DND-41 (cell line): Measurements from ENCODE around the gene CD83.
A peak's percentile ranks its signal among the peaks of the same experiment; 100 is the strongest.

Experiments
- ATAC-seq: fragments of 200-7000 bp; cut with Tn5 transposase; 3 replicates; pipeline ENCODE4 v1.9.1; 2021; ENCODE audit warnings: low read depth; ENCODE audit not compliant: insufficient read depth
- DNase-seq: peaks from one replicate; pipeline ENCODE4 v3.0.0-alpha.2; 2020
- H2AFZ ChIP-seq: 2 replicates; pipeline ENCODE4 v1.6.0; 2012; ENCODE audit warnings: low read depth, low read length
- H3K27ac ChIP-seq: 2 replicates; pipeline ENCODE4 v1.5.1; 2012; ENCODE audit warnings: low read length, inconsistent platforms
- H3K27me3 ChIP-seq: fragments of 200-600 bp; sonication (generic); 2 replicates; pipeline ENCODE4 v1.6.0; 2012; ENCODE audit warnings: low read length, mild to moderate bottlenecking, inconsistent platforms; ENCODE audit not compliant: insufficient read depth, poor library complexity
- H3K36me3 ChIP-seq: 2 replicates; pipeline ENCODE4 v1.5.1; 2012; ENCODE audit warnings: low read length, inconsistent platforms; ENCODE audit not compliant: insufficient read depth
- H3K4me1 ChIP-seq: 2 replicates; pipeline ENCODE4 v1.5.1; 2012; ENCODE audit warnings: mild to moderate bottlenecking, low read length; ENCODE audit not compliant: insufficient read depth
- H3K4me2 ChIP-seq: 2 replicates; pipeline ENCODE4 v1.6.0; 2012; ENCODE audit warnings: mild to moderate bottlenecking, moderate library complexity, low read length, inconsistent platforms; ENCODE audit not compliant: insufficient read depth
- H3K4me3 ChIP-seq, 2 experiments: fragments of 200-600 bp in 1 of 2; shearing (Covaris generic) in 1 of 2; 2 replicates each; pipeline ENCODE4 v1.5.1; 2012 to 2016; ENCODE audit warnings: inconsistent platforms in 2 of 2, low read length in 2 of 2, mild to moderate bottlenecking in 2 of 2, low read depth in 1 of 2, moderate library complexity in 1 of 2
- H3K79me2 ChIP-seq: 2 replicates; pipeline ENCODE4 v1.6.0; 2012; ENCODE audit warnings: low read length, inconsistent platforms; ENCODE audit not compliant: insufficient read depth
- H3K9ac ChIP-seq: 2 replicates; pipeline ENCODE4 v1.6.0; 2012; ENCODE audit warnings: low read depth, mild to moderate bottlenecking, inconsistent platforms, low read length, moderate library complexity
- H3K9me3 ChIP-seq: 2 replicates; pipeline ENCODE4 v1.5.1; 2012; ENCODE audit warnings: low read length, moderate library complexity, mild to moderate bottlenecking, inconsistent platforms; ENCODE audit not compliant: insufficient read depth, severe bottlenecking
- H4K20me1 ChIP-seq: 2 replicates; pipeline ENCODE4 v1.6.0; 2012; ENCODE audit warnings: low read length; ENCODE audit not compliant: insufficient read depth
- CTCF ChIP-seq: IDR thresholded peaks from 2 replicates; pipeline ENCODE4 v1.5.1; 2012; ENCODE audit warnings: borderline replicate concordance, low read length, moderate library complexity, mild to moderate bottlenecking; ENCODE audit not compliant: poor library complexity, severe bottlenecking; ENCODE audit errors: extremely low read depth
- EZH2 ChIP-seq: IDR thresholded peaks from 3 replicates; pipeline ENCODE4 v1.6.1; 2012; ENCODE audit warnings: borderline replicate concordance, low read depth, mild to moderate bottlenecking, moderate library complexity, low read length, inconsistent platforms; ENCODE audit not compliant: severe bottlenecking

The CD83 gene

GRCh38 chr6:14118091-14118439, 493 bp downstream of the CD83 start:
- Histone ChIP-seq H3K4me3 (peak overlapping the region; percentile 34 to 73), H3K4me1 (peaks cover 28% of the 10 kb centered on the region), H3K36me3 (no peaks in the 10 kb centered on the region), H4K20me1 (no peaks in the 10 kb centered on the region; the same call in 1 of the 2 replicates), H2AFZ (peak overlapping the region; percentile 90), H3K27ac (peak overlapping the region; percentile 62), H3K27me3 (peaks cover 3% of the 10 kb centered on the region), H3K9ac (peak overlapping the region; percentile 74), H3K79me2 (0 out of 2 replicates have a peak, but pooled peaks cover 2% of the 10 kb centered on the region), H3K4me2 (peak overlapping the region; percentile 94), H3K9me3 (no peaks in the 10 kb centered on the region)
- DNase-seq: no peak
- no peak for ATAC-seq
- TF ChIP-seq EZH2 (no peak), CTCF (no peak)

- H3K79me2 ChIP-seq: 0 out of 2 replicates have a peak, but pooled peaks cover 5% of the 10 kb centered on the region
- peaks cover 28% of the 10 kb centered on the region for H3K4me1 ChIP-seq
- H3K27me3 ChIP-seq: peaks cover 3% of the 10 kb centered on the region
- no peaks in the 10 kb centered on the region for H3K36me3 ChIP-seq
- H3K27ac ChIP-seq: no peak overlapping the region; the same call in 1 of the 2 replicates
- no peaks in the 10 kb centered on the region; the same call in 1 of the 2 replicates for H4K20me1 ChIP-seq
- DNase-seq (peak; percentile 7), ATAC-seq (no peak)
- peak overlapping the region; percentile 94 for H3K4me2 ChIP-seq
- H2AFZ ChIP-seq: peak overlapping the region; percentile 90
- H3K4me3 ChIP-seq: peak overlapping the region; percentile 34 to 73; a peak in 3 of 4 replicates
- no peaks in the 10 kb centered on the region for H3K9me3 ChIP-seq
- peak overlapping the region; percentile 74 for H3K9ac ChIP-seq
- TF ChIP-seq CTCF: no peak
- no peak for TF ChIP-seq EZH2
These were observed 874 bp downstream of the CD83 start for GRCh38 chr6:14118446-14118845.

- Histone ChIP-seq H3K36me3 (no peaks in the 10 kb centered on the region), H2AFZ (no peak overlapping the region), H3K9ac (no peak overlapping the region), H3K4me1 (peaks cover 28% of the 10 kb centered on the region), H3K27ac (no peak overlapping the region), H3K27me3 (peaks cover 3% of the 10 kb centered on the region), H3K9me3 (no peaks in the 10 kb centered on the region), H4K20me1 (no peaks in the 10 kb centered on the region; the same call in 1 of the 2 replicates), H3K4me3 (no peak overlapping the region), H3K79me2 (peaks cover 12% of the 10 kb centered on the region; the same call in 1 of the 2 replicates), H3K4me2 (peak overlapping the region; percentile 94; the same call in 1 of the 2 replicates)
- DNase-seq: no peak
- no peak for ATAC-seq
- no peak for TF ChIP-seq CTCF
- TF ChIP-seq EZH2: no peak
These were observed 2.2 kb downstream of the CD83 start for GRCh38 chr6:14119784-14120183.
